Gastroesophageal sphincter (tissue), 4 donors: ENCODE measurements around the gene CAPS2. TPM values are rescaled to one million over a fixed set of nuclear protein-coding genes. Genes with fewer than 3 reads are reported as not detected.

Experiments
- ATAC-seq: fragments of 150-250 bp; one replicate; pipeline ENCODE4 v1.9.1; 2016; ENCODE audit warnings: mild to moderate bottlenecking, moderate library complexity
- H3K27ac ChIP-seq, 4 donors: fragments of 200-600 bp; sonication (generic) in 3 of 4; 1 replicate in 3 of 4; 2 replicates in 1 of 4; pipeline ENCODE4 v1.5.1; 2016 to 2019
- H3K27me3 ChIP-seq: fragments of 200-600 bp; sonication (generic); one replicate; pipeline ENCODE4 v1.5.1; 2019
- H3K36me3 ChIP-seq, 2 donors: fragments of 200-600 bp; sonication (generic); one replicate each; pipeline ENCODE4 v1.5.1; 2019; ENCODE audit warnings: control low read depth in 1 of 2
- H3K4me1 ChIP-seq, 3 donors: fragments of 200-600 bp; sonication (generic); 1 replicate in 2 of 3; 2 replicates in 1 of 3; pipeline ENCODE4 v1.5.1; 2016 to 2019; ENCODE audit warnings: control low read depth in 2 of 3
- H3K4me3 ChIP-seq, 2 donors: fragments of 200-600 bp; sonication (generic); one replicate each; pipeline ENCODE4 v1.5.1; 2019; ENCODE audit warnings: mild to moderate bottlenecking in 1 of 2, moderate library complexity in 1 of 2
- H3K9me3 ChIP-seq, 3 donors: fragments of 200-600 bp; sonication (generic); one replicate each; pipeline ENCODE4 v1.5.1; 2017 to 2019; ENCODE audit warnings: control low read depth in 2 of 3
- CTCF ChIP-seq, 4 experiments: fragments of 200-600 bp in 2 of 4; fragments of 450-650 bp in 2 of 4; sonication (generic) in 1 of 4; IDR thresholded peaks; one replicate each; pipeline ENCODE4 v1.5.1; 2017 to 2019; ENCODE audit warnings: antibody characterized with exemption in 4 of 4, mild to moderate bottlenecking in 2 of 4, moderate library complexity in 2 of 4
- EP300 ChIP-seq: sonication (generic); formaldehyde crosslinking; IDR thresholded peaks from one replicate; pipeline ENCODE4 v1.6.1; 2017; ENCODE audit warnings: antibody characterized with exemption, mild to moderate bottlenecking
- POLR2A ChIP-seq, 2 donors: fragments of 450-650 bp; IDR thresholded peaks; one replicate each; pipeline ENCODE4 v1.6.1; 2017; ENCODE audit warnings: antibody characterized with exemption in 2 of 2, mild to moderate bottlenecking in 2 of 2, moderate library complexity in 1 of 2
- POLR2AphosphoS5 ChIP-seq: sonication (generic); formaldehyde crosslinking; IDR thresholded peaks from one replicate; pipeline ENCODE4 v1.6.1; 2017; ENCODE audit warnings: antibody characterized with exemption
- WGBS, 2 donors: methylation state at CpG; one replicate each; pipeline ENCODE4 v1.1.5; 2018; ENCODE audit warnings: low coverage in 1 of 2; 5-methylcytosine and 5-hydroxymethylcytosine counted together
- total RNA-seq, 4 donors: library from RNA; depleted of rRNA; stranded (reverse); fragments of >200 nt; gene quantifications; one replicate each; pipeline ENCODE4 v1.1.0, GENCODE V29; 2016

Gene CAPS2
- total RNA-seq, 4 donors from 2014 or later, result 8.3 to 29.4 (median 11.9) TPM

- Histone ChIP-seq H3K27me3 (no peaks in the 10 kb centered on the region), H3K4me3 (no peak overlapping the region), H3K36me3 (no peaks in the 10 kb centered on the region), H3K4me1 (no peaks in the 10 kb centered on the region), H3K9me3 (no peaks in the 10 kb centered on the region), H3K27ac (no peak overlapping the region)
- ATAC-seq, result no peak
- TF ChIP-seq POLR2A (IDR thresholded peaks at IDR 0.05) (no peak), POLR2AphosphoS5 (no peak)
Measured at GRCh38 chr12:75364919-75365318, 34.8 kb upstream of the CAPS2 start.

DNA sequence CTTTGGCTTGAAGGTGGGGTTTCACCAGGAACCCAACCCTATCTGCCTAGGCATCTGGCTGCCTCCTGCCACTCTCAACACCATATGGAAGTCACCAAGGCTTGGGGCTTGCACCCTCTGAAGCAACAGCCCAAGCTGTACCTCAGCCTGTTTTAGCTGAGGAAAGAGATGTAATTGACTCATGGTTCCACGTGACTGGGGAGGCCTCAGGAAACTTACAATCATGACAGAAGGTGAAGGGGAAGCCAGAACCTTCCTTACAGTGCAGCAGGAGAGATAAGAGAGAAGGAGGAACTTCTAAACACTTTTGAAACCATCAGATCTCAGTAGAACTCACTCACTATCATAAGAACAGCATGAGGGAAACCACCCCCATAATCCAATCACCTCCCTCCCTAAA, 31.3 kb upstream of the CAPS2 start:
- ATAC-seq, result no peak
- Histone ChIP-seq H3K4me1 (no peaks in the 10 kb centered on the region), H3K4me3 (no peak overlapping the region), H3K27ac (no peak overlapping the region), H3K36me3 (no peaks in the 10 kb centered on the region), H3K27me3 (no peaks in the 10 kb centered on the region), H3K9me3 (no peaks in the 10 kb centered on the region)
- TF ChIP-seq EP300, result no peak
- no peak for TF ChIP-seq POLR2A (IDR thresholded peaks at IDR 0.05)
- TF ChIP-seq POLR2AphosphoS5, result no peak
- no peak for TF ChIP-seq CTCF (IDR thresholded peaks at IDR 0.05)
- 29% methylated on average over 1 of the region's 1 CpG; no CpG with 5 or more reads in 1 of the 2 donors for WGBS, 2 donors

GRCh38 chr12:75360920-75361319, 30.8 kb upstream of the CAPS2 start:
- H3K27ac ChIP-seq, result no peak overlapping the region

GRCh38 chr12:75354011-75354410, 23.9 kb upstream of the CAPS2 start:
- peaks cover 0 to 4% of the 10 kb centered on the region in 2 donors for H3K36me3 ChIP-seq
- H3K27ac ChIP-seq, result no peak overlapping the region
- H3K27me3 ChIP-seq, result no peaks in the 10 kb centered on the region
- no peak overlapping the region for H3K4me3 ChIP-seq
- peaks cover 0 to 15% (median 0%) of the 10 kb centered on the region in 3 donors for H3K9me3 ChIP-seq
- no peak for ATAC-seq
- no peaks in the 10 kb centered on the region for H3K4me1 ChIP-seq
- no peak for TF ChIP-seq EP300
- no peak for TF ChIP-seq POLR2AphosphoS5
- TF ChIP-seq CTCF (IDR thresholded peaks at IDR 0.05), result no peak
- TF ChIP-seq POLR2A (IDR thresholded peaks at IDR 0.05), result no peak

More at GRCh38 chr12:75360920-75361319, 30.8 kb upstream of the CAPS2 start:
- TF ChIP-seq CTCF (IDR thresholded peaks at IDR 0.05) (no peak), EP300 (no peak), POLR2AphosphoS5 (no peak), POLR2A (IDR thresholded peaks at IDR 0.05) (no peak)
- Histone ChIP-seq H3K36me3 (peaks cover 0 to under 1% of the 10 kb centered on the region in 2 donors), H3K27me3 (no peaks in the 10 kb centered on the region), H3K4me3 (no peak overlapping the region), H3K4me1 (no peaks in the 10 kb centered on the region), H3K9me3 (no peaks in the 10 kb centered on the region)
- ATAC-seq, result no peak

GRCh38 chr12:75350413-75350812, 20.3 kb upstream of the CAPS2 start:
- Histone ChIP-seq H3K4me3 (no peak overlapping the region), H3K36me3 (no peaks in the 10 kb centered on the region), H3K4me1 (no peaks in the 10 kb centered on the region), H3K27ac (no peak overlapping the region), H3K9me3 (peaks cover 0 to 10% (median 0%) of the 10 kb centered on the region in 3 donors), H3K27me3 (no peaks in the 10 kb centered on the region)
- WGBS, 2 donors, result 100% methylated on average over 1 of the region's 2 CpGs; no CpG with 5 or more reads in 1 of the 2 donors
- ATAC-seq, result no peak
- no peak for TF ChIP-seq CTCF (IDR thresholded peaks at IDR 0.05)
- no peak for TF ChIP-seq POLR2A (IDR thresholded peaks at IDR 0.05)
- no peak for TF ChIP-seq EP300
- no peak for TF ChIP-seq POLR2AphosphoS5
